Loucy (cell line): ENCODE data around the gene GMIP.

Experiments used
- EZH2phosphoT487 ChIP-seq: fragments of 200-600 bp; IDR thresholded peaks from 2 replicates; pipeline ENCODE4 v1.6.1; 2018; ENCODE audit warnings: antibody characterized with exemption, mild to moderate bottlenecking, moderate library complexity, borderline replicate concordance
- TF ChIP-seq, protein P1 (sequence below): fragments of 200-600 bp; sonication (generic); conservative IDR thresholded peaks from 2 replicates; pipeline ENCODE4 v1.5.1; 2014; ENCODE audit warnings: mild to moderate bottlenecking, antibody characterized with exemption, low read length

GRCh38 chr19:19674315-19674714 lies 30.9 kb upstream of the GMIP start:
- TF ChIP-seq, protein P1, sequence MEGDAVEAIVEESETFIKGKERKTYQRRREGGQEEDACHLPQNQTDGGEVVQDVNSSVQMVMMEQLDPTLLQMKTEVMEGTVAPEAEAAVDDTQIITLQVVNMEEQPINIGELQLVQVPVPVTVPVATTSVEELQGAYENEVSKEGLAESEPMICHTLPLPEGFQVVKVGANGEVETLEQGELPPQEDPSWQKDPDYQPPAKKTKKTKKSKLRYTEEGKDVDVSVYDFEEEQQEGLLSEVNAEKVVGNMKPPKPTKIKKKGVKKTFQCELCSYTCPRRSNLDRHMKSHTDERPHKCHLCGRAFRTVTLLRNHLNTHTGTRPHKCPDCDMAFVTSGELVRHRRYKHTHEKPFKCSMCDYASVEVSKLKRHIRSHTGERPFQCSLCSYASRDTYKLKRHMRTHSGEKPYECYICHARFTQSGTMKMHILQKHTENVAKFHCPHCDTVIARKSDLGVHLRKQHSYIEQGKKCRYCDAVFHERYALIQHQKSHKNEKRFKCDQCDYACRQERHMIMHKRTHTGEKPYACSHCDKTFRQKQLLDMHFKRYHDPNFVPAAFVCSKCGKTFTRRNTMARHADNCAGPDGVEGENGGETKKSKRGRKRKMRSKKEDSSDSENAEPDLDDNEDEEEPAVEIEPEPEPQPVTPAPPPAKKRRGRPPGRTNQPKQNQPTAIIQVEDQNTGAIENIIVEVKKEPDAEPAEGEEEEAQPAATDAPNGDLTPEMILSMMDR = no peak
- no peak for TF ChIP-seq EZH2phosphoT487
